GM18520 (cell line): ENCODE results near the gene TEX261.

ENCODE experiments used
- ATAC-seq: cut with Tn5 transposase; IDR thresholded peaks from one replicate; pipeline ENCODE4 v1.9.1; 2021; ENCODE audit not compliant: unreplicated experiment

TEX261 gene

DNA sequence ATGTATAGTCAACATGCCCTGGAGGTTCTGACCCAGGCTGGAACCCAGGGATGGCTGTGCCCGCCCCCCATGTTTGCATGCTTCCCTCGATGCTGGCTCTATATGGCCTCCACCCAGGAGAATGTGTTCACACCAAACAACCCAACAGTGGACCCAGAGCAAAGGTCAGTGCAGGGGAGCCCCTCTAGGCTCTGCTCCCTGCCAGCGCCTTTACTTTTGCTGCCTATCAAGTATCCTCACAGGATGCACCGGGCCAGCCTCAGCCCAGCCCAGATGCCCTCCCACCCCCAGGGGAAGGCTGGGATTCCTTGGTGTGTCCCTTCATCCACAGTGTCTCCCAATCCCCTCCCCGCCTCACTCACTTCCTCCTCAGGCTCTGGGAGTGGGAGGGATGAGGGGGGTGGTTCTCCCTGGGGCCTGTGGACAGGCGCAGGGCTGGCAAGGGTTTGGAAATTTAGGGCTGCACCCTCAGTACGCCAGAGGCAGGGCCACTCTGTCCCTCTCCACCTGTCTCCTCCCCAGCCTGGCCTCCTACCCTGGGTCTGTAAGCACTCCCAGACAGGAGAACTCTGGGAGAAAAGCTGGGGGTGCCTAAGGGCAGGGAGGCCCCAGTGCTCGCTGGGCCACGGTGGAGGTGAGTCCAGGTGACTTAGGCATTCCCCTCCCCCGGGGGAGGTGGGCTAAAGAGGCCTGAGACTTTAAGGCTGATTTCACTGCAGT lies 56.6 kb downstream of the TEX261 start:
- ATAC-seq = no peak

DNA sequence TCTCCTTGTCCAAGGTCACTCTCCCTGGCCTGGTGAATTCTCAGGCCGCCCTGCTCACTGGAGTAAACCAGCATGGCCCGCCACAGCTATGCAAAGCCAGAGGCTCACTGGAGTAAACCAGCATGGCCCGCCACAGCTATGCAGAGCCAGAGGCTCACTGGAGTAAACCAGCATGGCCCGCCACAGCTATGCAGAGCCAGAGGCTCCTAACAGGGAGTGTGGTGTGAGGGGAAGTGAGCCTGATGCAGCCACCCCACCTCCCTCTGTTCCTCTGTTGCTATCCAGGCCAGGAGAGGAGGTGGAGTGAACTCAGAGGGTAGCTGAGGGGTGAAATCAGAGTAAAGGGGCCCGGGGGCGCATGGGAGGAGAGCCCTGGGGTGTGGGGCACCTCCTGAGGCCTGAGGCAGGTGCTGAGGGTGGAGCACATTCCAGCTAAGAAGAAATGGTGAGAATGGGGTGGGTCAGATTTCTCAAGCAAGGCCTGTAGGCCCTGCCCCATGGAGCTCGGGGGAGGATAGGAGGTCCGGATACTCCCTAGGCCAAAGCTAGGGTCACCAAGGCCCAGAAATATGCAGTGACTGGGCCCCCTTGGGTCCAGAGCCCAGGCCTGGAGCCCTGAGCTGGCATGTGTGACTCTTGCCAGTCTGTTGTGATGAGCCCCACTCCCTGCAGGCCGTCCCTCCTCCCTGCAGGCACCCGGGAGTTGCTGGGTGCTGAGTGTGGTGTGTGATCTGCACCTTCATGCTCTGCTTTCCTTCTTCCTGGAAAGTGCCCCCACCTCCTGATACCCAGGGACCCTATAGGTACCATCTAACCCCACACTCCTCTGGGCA lies 57.5 kb downstream of the TEX261 start:
- no peak for ATAC-seq

DNA sequence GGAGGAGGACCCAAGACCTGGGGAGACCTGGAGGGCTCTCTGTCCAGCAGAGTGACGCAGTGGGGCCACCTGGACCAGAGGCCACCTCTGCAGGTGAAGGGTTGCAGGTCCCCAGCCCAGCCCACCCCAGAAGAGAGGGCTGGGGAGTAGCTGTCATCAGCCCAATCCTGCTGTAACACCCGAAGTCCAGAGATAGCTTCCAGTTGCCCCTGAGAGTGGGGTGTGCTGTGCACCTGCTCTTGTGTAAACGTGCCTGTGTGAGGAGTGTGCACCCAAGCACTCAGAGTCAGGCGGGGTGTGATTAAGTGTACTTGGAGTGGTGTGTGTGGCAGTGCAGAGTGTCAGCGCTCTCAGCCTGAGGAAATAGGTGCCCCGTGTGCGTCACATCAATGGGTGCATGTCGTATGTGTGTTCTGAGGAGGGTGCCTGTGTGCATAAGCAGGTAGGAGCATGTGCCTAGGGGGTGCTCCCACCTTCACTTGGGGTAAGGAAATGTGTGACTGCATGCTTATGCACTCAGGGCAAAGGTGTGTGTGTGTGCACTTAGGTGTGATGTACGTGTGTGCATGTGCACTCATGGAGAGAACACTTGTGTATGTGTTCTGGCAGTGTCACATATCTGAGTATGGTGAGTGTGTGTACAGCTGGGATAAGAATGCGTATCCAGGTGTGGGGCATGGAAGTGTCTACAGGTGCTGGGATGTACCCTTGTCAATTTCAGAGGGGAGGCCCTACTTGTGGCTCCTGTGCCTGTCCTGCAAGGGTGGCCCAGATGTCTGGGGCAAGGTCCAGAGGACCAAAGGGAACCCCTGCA lies 58.3 kb downstream of the TEX261 start:
- no peak for ATAC-seq
